Measurements from ENCODE around the gene FBXO22. TPM values are rescaled to one million over a fixed set of nuclear protein-coding genes. Genes with fewer than 3 reads are reported as not detected.

FBXO22 gene
- polyA plus RNA-seq, 1 of the 3 experiments (the other 2 are of a cell fraction): 34.8 TPM

DNA sequence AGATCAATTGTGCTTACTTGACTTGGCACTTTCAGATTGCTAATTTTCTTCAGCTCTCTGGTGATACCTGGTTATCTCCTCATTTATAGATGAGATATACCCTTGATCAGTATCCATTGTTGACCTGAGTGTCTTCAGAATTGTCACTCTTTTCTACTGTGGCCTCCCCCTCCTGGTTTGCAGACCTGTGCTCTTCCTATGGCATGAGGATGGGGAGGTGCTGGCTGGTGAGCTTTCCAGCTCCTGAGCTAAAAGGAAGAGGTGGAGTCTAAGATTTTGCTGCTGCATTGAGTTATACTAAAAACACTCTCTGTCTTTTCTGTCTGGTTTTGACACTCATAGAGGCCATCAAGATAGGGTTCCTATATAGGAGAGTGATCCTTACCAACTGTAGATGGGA, 36.8 kb upstream of the FBXO22 start:
- ChIA-PET POLR2A (no interaction called here), CTCF (interaction anchor here (1.0 kb wide), 1 partner anchor 65 kb away, joined by 3 read pairs; no protein-coding TSS in a partner anchor)
- H3K79me2 ChIP-seq (ENCODE audit: insufficient read depth): peaks cover 70% of the 10 kb centered on the region
- H3K9me3 ChIP-seq: no peaks in the 10 kb centered on the region
- no peak overlapping the region for H2AFZ ChIP-seq (ENCODE audit: low read depth)
- H3K9me2 ChIP-seq: no peaks in the 10 kb centered on the region
- no peak overlapping the region for H3K9ac ChIP-seq
- H3K4me3 ChIP-seq (ENCODE audit: low read depth in 2 of 2, low read length in 1 of 2): no peak overlapping the region
- peaks cover 18% of the 10 kb centered on the region for H4K20me1 ChIP-seq (ENCODE audit: insufficient read depth)
- no peak for DNase-seq
- peaks cover 15 to 60% of the 10 kb centered on the region in 2 experiments for H3K36me3 ChIP-seq (replicated peaks in 1 of 2; ENCODE audit: control insufficient read depth in 1 of 2, insufficient read depth in 2 of 2, low read length in 1 of 2)
- H3K4me1 ChIP-seq (ENCODE audit: control insufficient read depth in 1 of 2, insufficient read depth in 2 of 2, low read depth in 1 of 2, low read length in 1 of 2): no peaks in the 10 kb centered on the region; a peak in 2 of 4 replicates
- no peak overlapping the region for H3K27ac ChIP-seq (ENCODE audit: low read depth in 2 of 2, low read length in 1 of 2)
- H3K27me3 ChIP-seq (ENCODE audit: insufficient read depth): no peaks in the 10 kb centered on the region
- H3F3A ChIP-seq (replicated peaks; ENCODE audit: insufficient read depth): peaks cover 3% of the 10 kb centered on the region
- TF ChIP-seq PBX3 (IDR thresholded peaks at IDR 0.05): no peak
- TF ChIP-seq FOXM1 (IDR thresholded peaks at IDR 0.05; ENCODE audit: low read depth): no peak
- H3K4me2 ChIP-seq: no peak overlapping the region

DNA sequence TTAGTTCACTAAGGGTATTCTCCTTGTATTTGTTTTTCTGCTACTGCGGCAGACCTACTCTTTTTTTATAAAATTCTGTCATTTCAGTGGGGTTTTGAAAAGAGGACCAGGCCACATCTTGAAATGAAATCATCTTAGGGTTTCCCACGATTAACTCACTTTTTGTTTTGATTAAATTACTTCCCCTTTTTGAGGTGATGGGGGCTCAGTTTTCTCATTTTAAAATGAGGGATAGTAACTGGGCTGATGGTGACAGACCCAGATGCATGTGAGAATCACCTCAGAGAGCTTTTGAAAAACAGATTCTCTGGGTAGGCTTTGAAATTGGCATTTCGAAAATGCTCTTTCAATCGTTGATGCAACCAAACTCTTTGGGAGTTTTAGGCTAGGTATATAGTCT, 36.2 kb upstream of the FBXO22 start:
- POLR2A ChIA-PET: no interaction called here
- Histone ChIP-seq H2AFZ (ENCODE audit: low read depth) (no peak overlapping the region), H3K9me2 (no peaks in the 10 kb centered on the region), H4K20me1 (ENCODE audit: insufficient read depth) (peaks cover 18% of the 10 kb centered on the region), H3K4me1 (ENCODE audit: control insufficient read depth in 1 of 2, insufficient read depth in 2 of 2, low read depth in 1 of 2, low read length in 1 of 2) (no peaks in the 10 kb centered on the region; a peak in 2 of 4 replicates), H3K36me3 (replicated peaks in 1 of 2; ENCODE audit: control insufficient read depth in 1 of 2, insufficient read depth in 2 of 2, low read length in 1 of 2) (peaks cover 13 to 59% of the 10 kb centered on the region in 2 experiments), H3K27me3 (ENCODE audit: insufficient read depth) (no peaks in the 10 kb centered on the region), H3K27ac (ENCODE audit: low read depth in 2 of 2, low read length in 1 of 2) (no peak overlapping the region; a peak in 1 of 4 replicates), H3K9ac (no peak overlapping the region), H3K4me3 (ENCODE audit: low read depth in 2 of 2, low read length in 1 of 2) (no peak overlapping the region), H3K4me2 (no peak overlapping the region), H3K9me3 (no peaks in the 10 kb centered on the region), H3F3A (replicated peaks; ENCODE audit: insufficient read depth) (peaks cover 3% of the 10 kb centered on the region), H3K79me2 (ENCODE audit: insufficient read depth) (peaks cover 65% of the 10 kb centered on the region)
- 98% methylated on average over 4 of the region's 4 CpGs for WGBS (ENCODE audit: low lambda C conversion rate)
- DNase-seq: no peak
- CTCF ChIA-PET: no interaction called here
- TF ChIP-seq NRF1 (IDR thresholded peaks at IDR 0.05; ENCODE audit: low read depth, low read length) (no peak), RAD21 (IDR thresholded peaks at IDR 0.05; ENCODE audit: low read length) (no peak), SMC3 (IDR thresholded peaks at IDR 0.05; ENCODE audit: low read depth, low read length) (no peak), POLR2AphosphoS5 (IDR thresholded peaks at IDR 0.05; ENCODE audit: low read depth, low read length) (no peak), REST (IDR thresholded peaks at IDR 0.05; ENCODE audit: low read depth, low read length) (no peak), RCOR1 (IDR thresholded peaks at IDR 0.05; ENCODE audit: low read length) (no peak), GATA2 (CRISPR knock-in tag; IDR thresholded peaks at IDR 0.05) (no peak), TCF12 (IDR thresholded peaks at IDR 0.05) (no peak), ELF1 (IDR thresholded peaks at IDR 0.05) (no peak), FOSL2 (IDR thresholded peaks at IDR 0.05; ENCODE audit: borderline replicate concordance, low read depth) (no peak), IRF3 (IDR thresholded peaks at IDR 0.05; ENCODE audit: low read depth, low read length) (no peak), YY1 (IDR thresholded peaks at IDR 0.05; ENCODE audit: low read depth) (no peak), PBX3 (IDR thresholded peaks at IDR 0.05) (no peak), EP300 (IDR thresholded peaks at IDR 0.05; ENCODE audit: borderline replicate concordance in 1 of 2, low read depth in 1 of 2, low read length in 1 of 2) (no peak), CHD2 (IDR thresholded peaks at IDR 0.05; ENCODE audit: low read length, partially characterized antibody) (no peak), TAF1 (IDR thresholded peaks at IDR 0.05; ENCODE audit: borderline replicate concordance, low read depth, low read length) (no peak)
- TF ChIP-seq, protein P1, sequence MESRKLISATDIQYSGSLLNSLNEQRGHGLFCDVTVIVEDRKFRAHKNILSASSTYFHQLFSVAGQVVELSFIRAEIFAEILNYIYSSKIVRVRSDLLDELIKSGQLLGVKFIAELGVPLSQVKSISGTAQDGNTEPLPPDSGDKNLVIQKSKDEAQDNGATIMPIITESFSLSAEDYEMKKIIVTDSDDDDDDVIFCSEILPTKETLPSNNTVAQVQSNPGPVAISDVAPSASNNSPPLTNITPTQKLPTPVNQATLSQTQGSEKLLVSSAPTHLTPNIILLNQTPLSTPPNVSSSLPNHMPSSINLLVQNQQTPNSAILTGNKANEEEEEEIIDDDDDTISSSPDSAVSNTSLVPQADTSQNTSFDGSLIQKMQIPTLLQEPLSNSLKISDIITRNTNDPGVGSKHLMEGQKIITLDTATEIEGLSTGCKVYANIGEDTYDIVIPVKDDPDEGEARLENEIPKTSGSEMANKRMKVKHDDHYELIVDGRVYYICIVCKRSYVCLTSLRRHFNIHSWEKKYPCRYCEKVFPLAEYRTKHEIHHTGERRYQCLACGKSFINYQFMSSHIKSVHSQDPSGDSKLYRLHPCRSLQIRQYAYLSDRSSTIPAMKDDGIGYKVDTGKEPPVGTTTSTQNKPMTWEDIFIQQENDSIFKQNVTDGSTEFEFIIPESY (IDR thresholded peaks at IDR 0.05; ENCODE audit: borderline replicate concordance, low read depth): no peak
- TF ChIP-seq, protein P2, sequence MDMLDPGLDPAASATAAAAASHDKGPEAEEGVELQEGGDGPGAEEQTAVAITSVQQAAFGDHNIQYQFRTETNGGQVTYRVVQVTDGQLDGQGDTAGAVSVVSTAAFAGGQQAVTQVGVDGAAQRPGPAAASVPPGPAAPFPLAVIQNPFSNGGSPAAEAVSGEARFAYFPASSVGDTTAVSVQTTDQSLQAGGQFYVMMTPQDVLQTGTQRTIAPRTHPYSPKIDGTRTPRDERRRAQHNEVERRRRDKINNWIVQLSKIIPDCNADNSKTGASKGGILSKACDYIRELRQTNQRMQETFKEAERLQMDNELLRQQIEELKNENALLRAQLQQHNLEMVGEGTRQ (IDR thresholded peaks at IDR 0.05; ENCODE audit: borderline replicate concordance, low read depth, low read length): no peak

Measured in SK-N-SH (cell line).